ENCODE data around the gene SSR1.

SSR1 gene

GRCh38 chr6:7242835-7243178 lies 70.2 kb downstream of the SSR1 start:
- Histone ChIP-seq H3K4me3 (replicated peaks; ENCODE audit: insufficient read depth, low read length) (no peak overlapping the region), H3K27ac (replicated peaks) (peak overlapping the region; percentile 21), H3K27me3 (ENCODE audit: insufficient read depth, poor library complexity, severe bottlenecking) (no peaks in the 10 kb centered on the region)
- DNase-seq (ENCODE audit: low read depth in 1 of 2, low spot score in 1 of 2) = no peak
- TF ChIP-seq SPI1 (IDR thresholded peaks at IDR 0.05; ENCODE audit: borderline replicate concordance, low read depth) (no peak), GABPA (IDR thresholded peaks at IDR 0.05; ENCODE audit: low read depth) (no peak), CTCF (IDR thresholded peaks at IDR 0.05; ENCODE audit: insufficient read depth, low read length) (no peak), POLR2AphosphoS5 (IDR thresholded peaks at IDR 0.05; ENCODE audit: low read depth) (no peak)

- DNase-seq (ENCODE audit: low read depth in 1 of 2, low spot score in 1 of 2) = no peak
These were observed 71.0 kb downstream of the SSR1 start for GRCh38 chr6:7241709-7242645.

GRCh38 chr6:7241160-7241559 lies 71.8 kb downstream of the SSR1 start:
- no peak overlapping the region for H3K4me3 ChIP-seq (replicated peaks; ENCODE audit: insufficient read depth, low read length)
- H3K27me3 ChIP-seq (ENCODE audit: insufficient read depth, poor library complexity, severe bottlenecking) = no peaks in the 10 kb centered on the region
- TF ChIP-seq REST (IDR thresholded peaks at IDR 0.05; ENCODE audit: insufficient replicate concordance, low read depth) (no peak), POLR2AphosphoS5 (IDR thresholded peaks at IDR 0.05; ENCODE audit: low read depth) (no peak), GABPA (IDR thresholded peaks at IDR 0.05; ENCODE audit: low read depth) (no peak), SPI1 (IDR thresholded peaks at IDR 0.05; ENCODE audit: borderline replicate concordance, low read depth) (no peak), CTCF (IDR thresholded peaks at IDR 0.05; ENCODE audit: insufficient read depth, low read length) (no peak)
- DNase-seq (ENCODE audit: low read depth in 1 of 2, low spot score in 1 of 2) = no peak
- H3K27ac ChIP-seq (replicated peaks) = no peak overlapping the region

More at GRCh38 chr6:7241709-7242645, 71.0 kb downstream of the SSR1 start:
- Histone ChIP-seq H3K27ac (replicated peaks) (no peak overlapping the region), H3K4me3 (replicated peaks; ENCODE audit: insufficient read depth, low read length) (no peak overlapping the region), H3K27me3 (ENCODE audit: insufficient read depth, poor library complexity, severe bottlenecking) (no peaks in the 10 kb centered on the region)
- TF ChIP-seq SPI1 (IDR thresholded peaks at IDR 0.05; ENCODE audit: borderline replicate concordance, low read depth) (no peak), CTCF (IDR thresholded peaks at IDR 0.05; ENCODE audit: insufficient read depth, low read length) (no peak)

- DNase-seq (ENCODE audit: low read depth in 1 of 2, low spot score in 1 of 2) = no peak
- no peak for TF ChIP-seq CTCF (IDR thresholded peaks at IDR 0.05; ENCODE audit: insufficient read depth, low read length)
- no peak for TF ChIP-seq POLR2AphosphoS5 (IDR thresholded peaks at IDR 0.05; ENCODE audit: low read depth)
- TF ChIP-seq REST (IDR thresholded peaks at IDR 0.05; ENCODE audit: insufficient replicate concordance, low read depth) = no peak
- TF ChIP-seq GABPA (IDR thresholded peaks at IDR 0.05; ENCODE audit: low read depth) = no peak
- no peak for TF ChIP-seq SPI1 (IDR thresholded peaks at IDR 0.05; ENCODE audit: borderline replicate concordance, low read depth)
- Histone ChIP-seq H3K27ac (replicated peaks) (no peak overlapping the region), H3K27me3 (ENCODE audit: insufficient read depth, poor library complexity, severe bottlenecking) (no peaks in the 10 kb centered on the region), H3K4me3 (replicated peaks; ENCODE audit: insufficient read depth, low read length) (no peak overlapping the region)
These were observed 72.6 kb downstream of the SSR1 start for GRCh38 chr6:7240351-7240750.

All from HL-60 (cell line).